T-helper 1 cell treated with Interleukin-12 subunit alpha and Interleukin-12 subunit beta and Interleukin-4 antibody, amounts not matched to agents 30 μg/mL and 1 μg/mL, for 36 hours (primary cell): Measurements from ENCODE around the gene SASH1.

Experiments used
- H3K27ac Mint-ChIP-seq: one replicate; pipeline ENCODE4 v1.8.0; 2021; ENCODE audit warnings: mild to moderate bottlenecking, mixed read lengths
- H3K27me3 Mint-ChIP-seq: one replicate; pipeline ENCODE4 v1.8.0; 2021; ENCODE audit warnings: low read depth, mixed read lengths
- H3K36me3 Mint-ChIP-seq: one replicate; pipeline ENCODE4 v1.8.0; 2021; ENCODE audit warnings: low read depth, mixed read lengths
- H3K4me1 Mint-ChIP-seq: one replicate; pipeline ENCODE4 v1.8.0; 2021; ENCODE audit warnings: low read depth, mixed read lengths
- H3K4me3 Mint-ChIP-seq: one replicate; pipeline ENCODE4 v1.8.0; 2021; ENCODE audit warnings: mild to moderate bottlenecking, moderate library complexity, mixed read lengths
- H3K9me3 Mint-ChIP-seq: one replicate; pipeline ENCODE4 v1.8.0; 2021; ENCODE audit warnings: mixed read lengths

The SASH1 gene

GRCh38 chr6:148432462-148433195 lies 90.0 kb downstream of the SASH1 start:
- Mint-ChIP-seq H3K36me3 (no peaks in the 10 kb centered on the region), H3K27me3 (peaks cover 20% of the 10 kb centered on the region), H3K4me3 (no peak overlapping the region), H3K4me1 (peaks cover 2% of the 10 kb centered on the region), H3K9me3 (no peaks in the 10 kb centered on the region), H3K27ac (no peak overlapping the region)

- H3K4me1 Mint-ChIP-seq: peaks cover 2% of the 10 kb centered on the region
- H3K27ac Mint-ChIP-seq: no peak overlapping the region
- peaks cover 46% of the 10 kb centered on the region for H3K27me3 Mint-ChIP-seq
- H3K9me3 Mint-ChIP-seq: no peaks in the 10 kb centered on the region
- no peak overlapping the region for H3K4me3 Mint-ChIP-seq
- H3K36me3 Mint-ChIP-seq: no peaks in the 10 kb centered on the region
Observed at GRCh38 chr6:148435386-148435785, 92.7 kb downstream of the SASH1 start.

- Mint-ChIP-seq H3K27ac (no peak overlapping the region), H3K36me3 (no peaks in the 10 kb centered on the region), H3K4me1 (peaks cover 5% of the 10 kb centered on the region), H3K27me3 (peaks cover 54% of the 10 kb centered on the region), H3K9me3 (no peaks in the 10 kb centered on the region), H3K4me3 (no peak overlapping the region)
Observed at GRCh38 chr6:148436466-148436865, 93.8 kb downstream of the SASH1 start.

- H3K4me3 Mint-ChIP-seq: no peak overlapping the region
- H3K4me1 Mint-ChIP-seq: peaks cover 8% of the 10 kb centered on the region
- peaks cover 55% of the 10 kb centered on the region for H3K27me3 Mint-ChIP-seq
- no peaks in the 10 kb centered on the region for H3K9me3 Mint-ChIP-seq
- H3K36me3 Mint-ChIP-seq: no peaks in the 10 kb centered on the region
- no peak overlapping the region for H3K27ac Mint-ChIP-seq
Observed at GRCh38 chr6:148438632-148439031, 96.0 kb downstream of the SASH1 start.

- peaks cover 8% of the 10 kb centered on the region for H3K4me1 Mint-ChIP-seq
- no peaks in the 10 kb centered on the region for H3K9me3 Mint-ChIP-seq
- no peak overlapping the region for H3K27ac Mint-ChIP-seq
- H3K4me3 Mint-ChIP-seq: no peak overlapping the region
- no peaks in the 10 kb centered on the region for H3K36me3 Mint-ChIP-seq
- peaks cover 56% of the 10 kb centered on the region for H3K27me3 Mint-ChIP-seq
Observed at GRCh38 chr6:148440016-148440415, 97.4 kb downstream of the SASH1 start.

- Mint-ChIP-seq H3K27ac (no peak overlapping the region), H3K36me3 (no peaks in the 10 kb centered on the region), H3K27me3 (peaks cover 61% of the 10 kb centered on the region), H3K4me1 (peaks cover 8% of the 10 kb centered on the region), H3K9me3 (no peaks in the 10 kb centered on the region), H3K4me3 (no peak overlapping the region)
Observed at GRCh38 chr6:148440877-148441453, 98.3 kb downstream of the SASH1 start.

GRCh38 chr6:148441454-148441911 lies 98.8 kb downstream of the SASH1 start:
- H3K27ac Mint-ChIP-seq: no peak overlapping the region
- H3K9me3 Mint-ChIP-seq: no peaks in the 10 kb centered on the region
- no peaks in the 10 kb centered on the region for H3K36me3 Mint-ChIP-seq
- peaks cover 63% of the 10 kb centered on the region for H3K27me3 Mint-ChIP-seq
- peaks cover 8% of the 10 kb centered on the region for H3K4me1 Mint-ChIP-seq
- no peak overlapping the region for H3K4me3 Mint-ChIP-seq

- peaks cover 63% of the 10 kb centered on the region for H3K27me3 Mint-ChIP-seq
- H3K4me1 Mint-ChIP-seq: peaks cover 16% of the 10 kb centered on the region
- no peak overlapping the region for H3K27ac Mint-ChIP-seq
- no peak overlapping the region for H3K4me3 Mint-ChIP-seq
- no peaks in the 10 kb centered on the region for H3K9me3 Mint-ChIP-seq
- peaks cover 3% of the 10 kb centered on the region for H3K36me3 Mint-ChIP-seq
Observed at GRCh38 chr6:148443798-148444560, 101.3 kb downstream of the SASH1 start.

- H3K27me3 Mint-ChIP-seq: peaks cover 55% of the 10 kb centered on the region
- H3K4me1 Mint-ChIP-seq: peaks cover 16% of the 10 kb centered on the region
- no peak overlapping the region for H3K4me3 Mint-ChIP-seq
- peaks cover 3% of the 10 kb centered on the region for H3K36me3 Mint-ChIP-seq
- no peaks in the 10 kb centered on the region for H3K9me3 Mint-ChIP-seq
- H3K27ac Mint-ChIP-seq: no peak overlapping the region
Observed at GRCh38 chr6:148445116-148445515, 102.5 kb downstream of the SASH1 start.

GRCh38 chr6:148445620-148446019 lies 103.0 kb downstream of the SASH1 start:
- Mint-ChIP-seq H3K36me3 (peaks cover 3% of the 10 kb centered on the region), H3K9me3 (no peaks in the 10 kb centered on the region), H3K4me3 (no peak overlapping the region), H3K27ac (no peak overlapping the region), H3K4me1 (peaks cover 16% of the 10 kb centered on the region), H3K27me3 (peaks cover 55% of the 10 kb centered on the region)

- H3K4me1 Mint-ChIP-seq: peaks cover 20% of the 10 kb centered on the region
- no peak overlapping the region for H3K27ac Mint-ChIP-seq
- peaks cover 54% of the 10 kb centered on the region for H3K27me3 Mint-ChIP-seq
- H3K9me3 Mint-ChIP-seq: no peaks in the 10 kb centered on the region
- no peak overlapping the region for H3K4me3 Mint-ChIP-seq
- peaks cover 3% of the 10 kb centered on the region for H3K36me3 Mint-ChIP-seq
Observed at GRCh38 chr6:148446681-148447080, 104.0 kb downstream of the SASH1 start.

GRCh38 chr6:148447521-148448230 lies 105.0 kb downstream of the SASH1 start:
- H3K27me3 Mint-ChIP-seq: peaks cover 52% of the 10 kb centered on the region
- no peak overlapping the region for H3K4me3 Mint-ChIP-seq
- H3K9me3 Mint-ChIP-seq: no peaks in the 10 kb centered on the region
- peaks cover 3% of the 10 kb centered on the region for H3K36me3 Mint-ChIP-seq
- peak overlapping the region; percentile 37 for H3K27ac Mint-ChIP-seq
- H3K4me1 Mint-ChIP-seq: peaks cover 25% of the 10 kb centered on the region

GRCh38 chr6:148448369-148449012 lies 105.9 kb downstream of the SASH1 start:
- Mint-ChIP-seq H3K27me3 (peaks cover 52% of the 10 kb centered on the region), H3K9me3 (no peaks in the 10 kb centered on the region), H3K4me1 (peaks cover 25% of the 10 kb centered on the region), H3K36me3 (peaks cover 3% of the 10 kb centered on the region), H3K27ac (no peak overlapping the region), H3K4me3 (no peak overlapping the region)

GRCh38 chr6:148450866-148451265 lies 108.2 kb downstream of the SASH1 start:
- no peak overlapping the region for H3K27ac Mint-ChIP-seq
- peaks cover 3% of the 10 kb centered on the region for H3K36me3 Mint-ChIP-seq
- no peak overlapping the region for H3K4me3 Mint-ChIP-seq
- no peaks in the 10 kb centered on the region for H3K9me3 Mint-ChIP-seq
- peaks cover 53% of the 10 kb centered on the region for H3K27me3 Mint-ChIP-seq
- H3K4me1 Mint-ChIP-seq: peaks cover 25% of the 10 kb centered on the region
